GM19372 (cell line): ENCODE results near the gene PDAP1.
"Not testable (repeated sequence)": the region's sequence is repeated elsewhere in the genome, so short reads cannot be mapped to it uniquely, and the experiment has no call there.

Experiments
- ATAC-seq: cut with Tn5 transposase; IDR thresholded peaks from one replicate; pipeline ENCODE4 v1.9.1; 2021; ENCODE audit warnings: mild to moderate bottlenecking, low read depth, moderate library complexity; ENCODE audit not compliant: unreplicated experiment

Gene PDAP1

GRCh38 chr7:99380032-99380822 is 28.2 kb downstream of the PDAP1 start:
- peak; percentile 36 for ATAC-seq

DNA sequence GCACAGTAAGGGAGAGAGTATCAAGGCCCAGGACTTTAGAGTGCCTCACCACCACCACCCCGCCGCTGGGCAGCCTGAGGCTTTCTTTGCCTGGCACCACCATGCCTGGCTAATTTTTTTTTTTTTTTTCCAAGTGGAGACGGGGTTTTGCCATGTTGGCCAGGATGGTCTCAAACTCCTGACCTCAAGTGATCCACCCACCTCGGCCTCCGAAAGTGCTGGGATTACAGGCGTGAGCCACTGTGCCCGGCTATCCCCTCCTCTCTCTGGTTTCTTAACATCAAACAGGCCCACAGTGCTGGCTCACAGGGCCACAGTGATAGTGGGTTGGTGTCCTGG is 28.7 kb downstream of the PDAP1 start:
- not testable (repeated sequence) for ATAC-seq

DNA sequence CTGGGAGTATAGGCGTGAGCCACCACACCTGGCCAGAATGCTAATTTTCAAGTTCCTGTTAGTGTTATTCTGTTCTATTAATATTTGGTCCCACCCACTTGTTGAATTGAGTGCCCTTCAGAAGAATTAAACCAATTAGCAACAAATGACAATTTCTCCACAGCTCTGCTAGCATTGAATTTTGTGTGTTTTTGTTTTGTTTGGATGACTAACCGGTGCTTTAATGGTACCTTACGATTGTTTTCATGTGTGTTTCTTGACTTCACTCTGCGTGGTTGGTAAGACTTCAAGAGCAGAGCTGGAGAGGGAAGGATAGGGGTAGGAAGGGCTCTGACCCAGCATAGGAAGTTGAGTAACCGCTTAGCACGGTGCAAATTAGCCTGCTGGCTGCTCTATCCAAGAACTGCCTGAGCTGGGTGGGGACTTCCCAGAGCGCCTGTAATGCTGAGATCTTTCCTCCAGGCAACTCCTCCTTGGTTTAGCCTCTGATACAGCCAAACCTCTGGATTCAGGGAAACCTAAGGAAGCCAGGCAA is 29.3 kb downstream of the PDAP1 start:
- ATAC-seq, result no peak

DNA sequence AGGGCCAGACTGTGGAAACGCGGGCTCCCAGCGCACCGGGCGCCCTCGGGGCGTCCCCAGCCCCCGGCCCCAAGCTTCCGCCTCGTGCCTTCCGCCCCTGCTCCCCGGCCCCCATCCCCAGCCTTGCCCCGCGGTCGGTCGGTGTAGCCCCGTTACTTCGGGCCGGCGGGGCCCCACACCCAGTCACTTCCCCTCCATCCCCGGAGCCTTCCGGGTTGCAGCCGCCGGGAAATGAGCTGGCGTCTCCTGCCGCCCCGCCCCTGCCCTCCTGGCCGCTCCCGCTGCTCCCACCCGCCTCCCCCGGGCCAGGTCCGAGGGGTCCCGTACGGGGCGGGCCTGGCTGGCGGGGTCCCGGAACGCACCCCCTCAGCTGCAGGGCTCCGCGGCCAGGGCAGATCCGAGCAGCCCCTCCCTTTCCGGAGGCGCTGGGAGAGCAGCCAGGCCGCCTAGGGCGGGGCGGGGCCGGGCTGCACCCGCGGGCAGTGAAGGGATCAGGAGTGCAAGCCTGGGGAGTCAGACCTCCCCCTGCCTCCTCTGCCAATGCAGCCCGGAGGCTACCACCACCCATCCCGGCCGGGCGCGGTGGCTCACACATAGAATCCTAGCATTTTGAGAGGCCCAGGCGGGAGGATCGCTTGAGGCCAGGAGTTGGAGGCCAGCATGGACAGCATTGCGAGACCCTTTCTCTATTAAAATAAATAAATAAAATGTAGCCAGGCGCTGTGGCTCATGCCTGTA is 33.2 kb downstream of the PDAP1 start:
- ATAC-seq, result peak; percentile 37

GRCh38 chr7:99374111-99375064 is 34.0 kb downstream of the PDAP1 start, which contains the start of gene ARPC1B:
Gene ARPC1B, plus strand, starts transcription at chr7:99374730. Its CDS starts 10,985 bp downstream, at chr7:99385715.
- ATAC-seq, result peak; percentile 55

- no peak for ATAC-seq
Measured at GRCh38 chr7:99373091-99374066, 35.0 kb downstream of the PDAP1 start.

DNA sequence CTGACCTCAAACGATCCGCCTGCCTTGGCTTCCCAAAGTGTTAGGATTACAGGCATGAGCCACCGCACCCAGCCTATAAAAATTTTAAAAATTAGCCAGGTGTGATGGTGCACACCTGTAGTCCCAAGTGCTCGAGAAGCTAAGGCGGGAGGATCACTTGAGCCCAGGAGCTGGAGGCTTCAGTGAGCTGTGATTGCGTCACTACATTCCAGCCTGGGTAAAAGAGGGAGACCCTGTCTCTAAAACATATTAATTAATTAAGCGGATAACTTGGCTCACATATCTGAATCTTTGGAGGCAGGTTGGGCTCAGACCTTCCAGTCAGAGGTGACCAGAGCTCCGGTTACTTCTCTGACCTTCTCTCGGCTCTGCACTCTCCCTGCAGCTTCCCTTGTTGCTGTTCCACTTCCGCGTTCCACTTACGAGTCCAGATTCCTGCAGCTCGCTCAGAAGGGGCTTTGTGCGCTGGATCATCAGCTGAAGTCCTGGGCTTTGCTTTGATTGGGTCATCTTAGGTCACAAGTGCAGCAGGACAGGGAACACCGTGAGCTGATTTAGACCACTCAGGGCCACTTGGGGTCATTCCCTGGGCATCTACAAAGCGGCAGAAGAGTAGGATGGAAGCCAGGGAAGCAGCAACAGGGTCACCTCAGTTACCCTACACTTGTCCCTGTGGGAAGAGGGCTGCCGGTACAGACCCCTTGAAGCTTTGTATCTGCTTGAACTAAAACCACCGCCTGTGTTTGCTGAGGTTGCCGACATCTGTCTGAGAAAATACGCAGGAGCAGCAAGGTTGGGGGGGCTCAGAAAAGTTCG is 35.9 kb downstream of the PDAP1 start:
- ATAC-seq, result no peak

- no peak for ATAC-seq
Measured at GRCh38 chr7:99371376-99371920, 36.9 kb downstream of the PDAP1 start.

- ATAC-seq, result no peak
Measured at GRCh38 chr7:99369767-99370391, 38.5 kb downstream of the PDAP1 start.

DNA sequence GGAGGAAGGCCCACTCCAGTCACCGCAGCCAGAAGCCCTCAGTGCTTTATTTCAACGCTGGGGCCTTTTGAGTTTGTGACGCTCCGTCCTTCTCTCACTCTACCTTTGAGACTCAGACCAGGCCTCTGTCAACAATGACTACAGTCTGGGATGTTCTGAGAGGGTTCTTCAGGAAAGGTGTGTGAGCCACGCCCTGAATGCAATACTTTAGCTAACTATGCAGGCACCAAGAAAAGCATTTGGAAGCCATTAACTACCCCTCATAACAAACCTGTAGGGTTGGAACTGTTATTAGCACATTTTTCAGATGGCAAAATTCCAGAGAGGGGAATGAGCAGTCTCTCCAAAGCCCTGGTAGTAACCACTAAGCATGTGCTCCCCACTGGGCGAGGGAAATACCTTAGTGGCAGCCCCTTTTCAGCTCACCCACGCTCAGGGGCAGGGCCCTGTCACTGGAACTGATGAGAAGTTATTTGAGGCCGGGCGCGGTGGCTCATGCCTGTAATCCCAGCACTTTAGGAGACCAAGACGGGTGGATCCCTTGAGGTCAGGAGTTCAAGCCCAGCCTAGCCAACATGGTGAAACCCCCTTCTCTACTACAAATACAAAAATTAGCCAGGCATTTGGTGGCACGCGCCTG is 39.5 kb downstream of the PDAP1 start:
- no peak for ATAC-seq

DNA sequence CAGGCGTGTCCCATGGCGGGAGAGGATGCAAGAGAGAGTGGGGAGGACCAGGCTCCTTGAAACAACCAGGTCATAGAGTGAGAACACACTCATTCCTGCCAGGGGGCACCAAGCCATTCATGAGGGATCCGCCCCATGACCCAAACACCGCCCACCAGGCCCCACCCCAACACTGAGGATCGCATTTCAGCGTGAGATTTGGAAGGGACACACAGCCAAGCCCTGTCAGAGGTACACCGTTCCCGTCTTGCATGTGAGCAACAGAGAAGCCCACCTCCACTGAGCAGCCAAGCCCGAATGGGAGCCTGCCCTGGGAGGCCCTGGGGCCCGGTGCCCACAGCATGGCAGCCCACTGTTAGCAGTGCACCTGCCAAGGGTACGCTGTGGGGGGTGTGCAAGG is 41.8 kb downstream of the PDAP1 start:
- no peak for ATAC-seq

- ATAC-seq, result no peak
Measured at GRCh38 chr7:99365318-99366141, 42.9 kb downstream of the PDAP1 start.

DNA sequence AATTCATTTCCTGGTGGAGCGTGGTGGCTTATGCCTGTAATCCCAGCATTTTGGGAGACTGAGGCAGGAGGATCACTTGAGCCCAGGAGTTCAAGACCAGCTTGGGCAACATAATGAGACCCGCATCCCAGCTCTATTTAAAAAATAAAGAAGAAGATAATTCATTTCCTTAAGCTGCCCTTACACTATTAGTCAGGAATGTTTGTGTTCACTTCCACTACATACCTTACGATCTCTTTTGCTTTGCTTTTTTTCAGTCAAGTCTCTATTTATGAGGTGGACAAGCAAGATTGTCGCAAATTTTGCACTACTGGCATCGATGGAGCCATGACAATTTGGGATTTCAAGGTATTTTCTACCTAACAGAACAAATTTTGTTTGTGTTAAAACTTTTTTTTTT is 45.1 kb downstream of the PDAP1 start:
- ATAC-seq, result no peak

GRCh38 chr7:99362801-99363200 is 45.6 kb downstream of the PDAP1 start:
- no peak for ATAC-seq

- ATAC-seq, result no peak
Measured at GRCh38 chr7:99359465-99360154, 48.8 kb downstream of the PDAP1 start.

DNA sequence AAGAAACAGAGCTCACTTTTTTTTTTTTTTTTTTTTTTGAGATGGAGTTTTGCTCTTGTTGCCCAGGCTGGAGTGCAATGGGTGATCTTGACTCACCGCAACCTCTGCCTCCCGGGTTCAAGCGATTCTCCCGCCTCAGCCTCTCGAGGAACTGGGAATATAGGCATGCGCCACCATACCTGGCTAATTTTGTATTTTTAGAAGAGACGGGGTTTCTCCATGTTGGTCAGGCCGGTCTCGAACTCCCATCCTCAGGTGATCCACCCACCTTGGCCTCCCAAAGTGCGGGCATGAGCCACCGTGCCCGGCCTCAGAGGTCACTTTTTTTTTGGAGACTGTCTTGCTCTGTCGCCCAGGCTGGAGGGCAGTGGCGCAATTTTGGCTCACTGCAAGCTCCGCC is 49.9 kb downstream of the PDAP1 start:
- ATAC-seq, result not testable (repeated sequence)
